T47D (cell line): ENCODE data around the gene SFTPB.

ENCODE experiments used
- DNase-seq, 2 experiments: peaks; one replicate each; pipeline versions ENCODE4 v3.0.0 to v3.0.0-alpha.2; 2011 to 2012; ENCODE audit warnings: low read depth in 1 of 2, low spot score in 1 of 2
- JUND ChIP-seq: IDR thresholded peaks from 2 replicates; pipeline ENCODE4 v1.6.1; 2012; ENCODE audit warnings: low read depth
- in situ Hi-C: cut with HindIII; loops from 2 replicates; pipeline ENCODE4 v1.10.0; 2016; ENCODE audit warnings: low sequenced_read_pairs, low pct_unique_long_range_greater_than_20kb

Gene SFTPB

GRCh38 chr2:85655961-85656417 is 12.0 kb downstream of the SFTPB start:
- no peak for DNase-seq
- TF ChIP-seq JUND = no peak
- in situ Hi-C loops = no loop called here

- no peak for DNase-seq
- no peak for TF ChIP-seq JUND
- in situ Hi-C loops = no loop called here
Measured at GRCh38 chr2:85653996-85654395, 14.0 kb downstream of the SFTPB start.

- no peak for DNase-seq
- in situ Hi-C loops = no loop called here
- no peak for TF ChIP-seq JUND
Measured at GRCh38 chr2:85652056-85652455, 15.9 kb downstream of the SFTPB start.

GRCh38 chr2:85651097-85651496 is 16.9 kb downstream of the SFTPB start:
- in situ Hi-C loops = no loop called here
- no peak for TF ChIP-seq JUND

GRCh38 chr2:85650456-85650855 is 17.5 kb downstream of the SFTPB start:
- in situ Hi-C loops = no loop called here
- no peak for TF ChIP-seq JUND
- DNase-seq = no peak

More at GRCh38 chr2:85651097-85651496, 16.9 kb downstream of the SFTPB start:
- DNase-seq = no peak

- no peak for TF ChIP-seq JUND
- DNase-seq = no peak
- in situ Hi-C loops = no loop called here
Measured at GRCh38 chr2:85649201-85650190, 18.5 kb downstream of the SFTPB start.

- peak in 1 of 2 experiments; percentile 28 for DNase-seq
- no peak for TF ChIP-seq JUND
- in situ Hi-C loops = no loop called here
Measured at GRCh38 chr2:85648619-85649018, 19.4 kb downstream of the SFTPB start.

GRCh38 chr2:85647823-85648526 is 20.0 kb downstream of the SFTPB start:
- in situ Hi-C loops = no loop called here
- DNase-seq = no peak
- no peak for TF ChIP-seq JUND

- in situ Hi-C loops = no loop called here
- DNase-seq = no peak
- no peak for TF ChIP-seq JUND
Measured at GRCh38 chr2:85646166-85646565, 21.8 kb downstream of the SFTPB start.

- DNase-seq = no peak
- TF ChIP-seq JUND = no peak
- in situ Hi-C loops = no loop called here
Measured at GRCh38 chr2:85644909-85645308, 23.1 kb downstream of the SFTPB start.

GRCh38 chr2:85642725-85643124 is 25.3 kb downstream of the SFTPB start:
- in situ Hi-C loops = no loop called here
- TF ChIP-seq JUND = no peak
- no peak for DNase-seq

- in situ Hi-C loops = no loop called here
- no peak for DNase-seq
- no peak for TF ChIP-seq JUND
Measured at GRCh38 chr2:85635636-85636035, 32.4 kb downstream of the SFTPB start.

- TF ChIP-seq JUND = no peak
- no peak for DNase-seq
- in situ Hi-C loops = no loop called here
Measured at GRCh38 chr2:85635011-85635410, 33.0 kb downstream of the SFTPB start.

GRCh38 chr2:85631316-85631715 is 36.7 kb downstream of the SFTPB start:
- DNase-seq = no peak
- in situ Hi-C loops = no loop called here
- TF ChIP-seq JUND = no peak
